Suppressor macrophage treated with lipopolysaccharide for 4 hours (primary cell): ENCODE results near the gene TPBGL.
A peak's percentile ranks its signal among the peaks of the same experiment; 100 is the strongest.

Experiments
- DNase-seq: peaks from one replicate; pipeline ENCODE4 v3.0.0-alpha.2; 2020

The TPBGL gene

GRCh38 chr11:75240311-75241035 is at the start of gene TPBGL:
TSS of gene TPBGL (plus strand) at chr11:75240774. CDS start at chr11:75241050, 276 bp downstream.
- no peak for DNase-seq

DNA sequence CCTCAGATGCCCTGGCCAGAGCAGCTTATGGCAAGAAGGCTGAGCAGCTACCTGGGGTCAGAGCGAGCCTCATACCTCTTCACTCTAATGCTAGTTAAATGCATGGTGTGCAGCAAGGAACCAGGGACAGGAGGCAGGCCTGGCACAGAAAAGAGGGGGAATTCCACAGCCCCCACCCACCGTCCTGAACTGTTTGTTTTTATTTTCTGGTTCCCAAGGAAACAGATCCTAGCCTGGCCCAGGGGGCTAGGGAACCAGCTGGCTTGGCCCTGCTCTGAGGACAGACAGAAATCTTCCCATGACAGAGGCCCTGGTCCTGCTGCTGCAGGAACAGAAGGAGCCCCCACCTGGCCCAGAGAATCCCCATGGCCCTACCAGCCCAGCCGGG is 49.2 kb upstream of the TPBGL start:
- DNase-seq, result no peak

DNA sequence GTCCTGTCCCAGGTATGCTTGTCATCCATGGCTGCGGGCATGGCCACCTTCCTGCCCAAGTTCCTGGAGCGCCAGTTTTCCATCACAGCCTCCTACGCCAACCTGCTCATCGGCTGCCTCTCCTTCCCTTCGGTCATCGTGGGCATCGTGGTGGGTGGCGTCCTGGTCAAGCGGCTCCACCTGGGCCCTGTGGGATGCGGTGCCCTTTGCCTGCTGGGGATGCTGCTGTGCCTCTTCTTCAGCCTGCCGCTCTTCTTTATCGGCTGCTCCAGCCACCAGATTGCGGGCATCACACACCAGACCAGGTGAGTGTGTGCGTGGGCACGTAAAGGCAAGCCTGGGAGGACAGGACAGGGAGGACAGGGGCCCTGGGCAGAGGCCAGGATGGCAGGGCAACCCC is 47.3 kb upstream of the TPBGL start:
- no peak for DNase-seq

GRCh38 chr11:75193711-75194110 is 46.9 kb upstream of the TPBGL start:
- DNase-seq, result no peak

- no peak for DNase-seq
These were observed 46.4 kb upstream of the TPBGL start for GRCh38 chr11:75194147-75194546.

- DNase-seq, result peak; percentile 55
These were observed 45.2 kb upstream of the TPBGL start for GRCh38 chr11:75195167-75195962.

DNA sequence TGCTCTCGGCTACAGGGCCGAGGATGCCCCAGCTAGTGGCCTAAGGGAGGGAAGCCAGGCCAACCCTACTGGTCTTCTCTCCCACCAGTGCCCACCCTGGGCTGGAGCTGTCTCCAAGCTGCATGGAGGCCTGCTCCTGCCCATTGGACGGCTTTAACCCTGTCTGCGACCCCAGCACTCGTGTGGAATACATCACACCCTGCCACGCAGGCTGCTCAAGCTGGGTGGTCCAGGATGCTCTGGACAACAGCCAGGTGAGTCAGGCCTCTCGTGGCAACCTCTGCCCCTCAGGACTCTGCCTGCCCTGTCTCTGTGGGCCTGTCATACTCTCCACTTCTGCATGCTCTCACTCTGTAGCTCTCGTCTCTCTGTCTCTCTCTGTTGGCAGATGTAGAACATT is 44.1 kb upstream of the TPBGL start:
- DNase-seq, result no peak

DNA sequence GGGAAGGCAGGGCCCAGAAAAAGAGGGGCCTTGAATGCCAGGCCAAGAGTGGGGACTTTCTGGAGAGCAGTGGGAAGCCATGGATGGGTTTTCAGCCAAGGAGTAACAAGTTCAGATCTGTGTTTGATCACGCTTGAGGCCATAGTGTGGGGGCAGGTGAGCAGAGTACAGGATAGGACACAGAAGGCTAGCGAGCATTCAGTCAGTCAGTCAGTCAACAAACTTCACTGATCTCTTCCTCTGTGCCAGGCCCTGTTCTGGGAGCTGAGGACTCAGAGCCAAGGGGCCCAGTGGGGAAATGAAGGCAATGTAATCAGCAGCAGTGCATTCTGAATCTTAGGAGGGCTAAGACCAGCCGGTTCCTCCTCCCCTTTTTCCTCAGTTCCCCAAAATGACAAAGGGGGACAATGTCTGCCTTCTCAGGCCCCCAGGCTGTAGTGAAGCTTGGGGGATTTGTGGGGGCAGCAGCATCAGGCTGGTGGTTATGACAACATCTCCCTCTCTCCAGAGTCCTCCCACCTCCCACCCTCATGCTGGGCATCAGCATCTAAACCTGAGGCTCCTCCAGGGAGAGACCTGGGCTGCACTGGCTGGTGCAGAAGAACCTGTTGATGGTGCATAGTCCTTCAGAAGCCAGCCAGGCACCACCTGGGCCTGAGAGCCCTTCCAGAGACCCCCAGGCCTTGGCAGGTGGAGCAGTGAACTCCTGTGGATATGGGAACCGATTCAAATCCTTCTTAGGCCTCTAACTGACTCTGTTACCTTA is 42.9 kb upstream of the TPBGL start:
- DNase-seq, result no peak

GRCh38 chr11:75198278-75198973 is 42.1 kb upstream of the TPBGL start:
- no peak for DNase-seq

DNA sequence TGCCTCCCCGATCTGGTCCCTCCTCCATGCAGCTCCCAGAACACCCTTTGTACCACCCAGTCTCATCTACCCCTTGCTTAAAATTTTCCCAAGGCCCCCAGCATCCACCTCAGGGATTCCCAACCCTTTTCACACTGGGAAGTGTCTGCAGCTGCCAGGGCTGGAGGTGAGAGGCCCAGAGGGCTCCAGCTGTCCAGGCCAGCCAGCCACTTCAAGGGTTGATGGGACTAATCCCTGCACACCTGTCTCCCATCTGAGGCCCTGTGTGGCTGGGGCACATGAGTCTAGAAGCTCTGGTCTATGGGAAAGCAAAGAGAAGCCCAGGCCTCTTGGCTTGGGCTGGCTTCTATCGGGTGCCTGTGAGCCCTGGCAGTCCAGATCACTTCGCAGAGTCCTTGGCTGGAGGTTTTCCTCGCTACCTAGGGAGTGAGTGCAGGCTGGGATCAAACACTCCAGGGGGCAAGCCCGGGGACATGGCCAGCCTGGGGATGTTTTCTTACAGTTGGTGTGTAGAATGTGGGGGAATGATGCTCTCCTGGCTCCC is 41.1 kb upstream of the TPBGL start:
- no peak for DNase-seq

DNA sequence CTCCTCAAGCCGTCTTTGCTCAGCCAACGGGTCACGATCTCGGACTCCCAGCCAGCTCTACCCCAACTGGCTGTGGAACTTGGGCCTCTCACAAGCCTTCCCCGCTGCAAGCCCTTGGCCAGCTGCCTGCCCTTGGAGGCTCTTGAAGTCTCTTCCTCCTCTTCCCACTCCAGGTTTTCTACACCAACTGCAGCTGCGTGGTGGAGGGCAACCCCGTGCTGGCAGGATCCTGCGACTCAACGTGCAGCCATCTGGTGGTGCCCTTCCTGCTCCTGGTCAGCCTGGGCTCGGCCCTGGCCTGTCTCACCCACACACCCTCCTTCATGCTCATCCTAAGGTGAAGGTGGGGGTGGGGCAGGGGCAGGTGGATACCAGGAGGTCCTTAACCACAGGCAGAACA is 40.5 kb upstream of the TPBGL start:
- no peak for DNase-seq

DNA sequence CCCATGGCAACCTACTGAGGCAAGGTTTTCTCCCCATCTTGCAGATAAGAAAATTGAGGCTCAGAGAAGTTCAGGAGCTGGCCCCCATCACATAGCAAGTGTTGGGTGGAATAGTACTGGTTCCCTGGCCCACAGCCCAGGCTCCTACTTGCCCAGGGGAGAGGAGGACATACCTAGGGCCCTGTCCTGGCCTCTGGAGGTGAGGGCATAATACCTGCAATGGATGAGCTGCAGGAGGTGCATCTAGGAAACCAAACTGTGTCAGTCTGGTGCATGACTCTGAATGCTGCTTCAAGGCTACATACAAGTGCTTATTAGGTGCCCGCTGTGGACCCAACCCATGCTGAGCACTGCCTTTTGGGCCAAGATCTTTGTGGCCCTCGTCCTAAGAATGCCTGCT is 40.0 kb upstream of the TPBGL start:
- no peak for DNase-seq

GRCh38 chr11:75201771-75202170 is 38.8 kb upstream of the TPBGL start:
- DNase-seq, result no peak

DNA sequence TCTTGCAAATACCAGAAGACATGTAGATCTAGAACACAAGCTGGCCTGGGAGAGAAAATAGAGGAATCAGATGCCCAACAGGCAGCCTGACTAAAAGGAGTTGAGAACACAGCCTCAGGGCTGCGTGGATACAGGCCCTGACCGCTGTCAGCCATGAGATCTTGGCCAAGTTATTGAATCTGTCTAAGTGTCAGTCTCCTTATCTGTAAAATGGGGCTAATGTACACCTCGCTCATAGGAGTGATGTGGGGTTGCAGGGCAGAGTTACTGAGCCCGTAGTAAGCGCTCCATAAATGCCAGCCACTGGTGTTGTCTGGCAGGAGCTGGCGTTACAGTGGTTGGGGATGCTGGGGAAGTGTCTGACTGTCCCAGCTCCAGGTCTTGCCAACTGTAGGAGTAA is 38.4 kb upstream of the TPBGL start:
- no peak for DNase-seq

- DNase-seq, result no peak
These were observed 37.4 kb upstream of the TPBGL start for GRCh38 chr11:75203138-75203537.

DNA sequence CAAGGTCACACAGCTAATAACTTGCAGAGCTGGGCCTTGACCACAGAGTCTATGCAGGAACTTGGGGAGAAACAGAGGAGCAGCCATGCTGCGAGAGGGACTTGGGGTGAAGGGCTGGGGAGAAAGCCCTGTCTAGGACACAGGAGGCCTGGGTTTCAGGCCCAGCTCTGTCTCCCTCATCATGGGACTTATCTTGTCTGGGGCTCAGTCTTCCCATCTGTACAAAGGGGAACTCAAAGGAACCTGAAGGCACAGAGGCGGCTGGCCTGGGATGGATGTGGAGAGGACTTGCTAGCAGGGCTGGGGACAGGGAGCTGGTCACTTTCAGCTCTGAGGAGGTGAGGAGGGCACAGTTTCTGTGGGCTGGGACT is 36.9 kb upstream of the TPBGL start:
- DNase-seq, result no peak

DNA sequence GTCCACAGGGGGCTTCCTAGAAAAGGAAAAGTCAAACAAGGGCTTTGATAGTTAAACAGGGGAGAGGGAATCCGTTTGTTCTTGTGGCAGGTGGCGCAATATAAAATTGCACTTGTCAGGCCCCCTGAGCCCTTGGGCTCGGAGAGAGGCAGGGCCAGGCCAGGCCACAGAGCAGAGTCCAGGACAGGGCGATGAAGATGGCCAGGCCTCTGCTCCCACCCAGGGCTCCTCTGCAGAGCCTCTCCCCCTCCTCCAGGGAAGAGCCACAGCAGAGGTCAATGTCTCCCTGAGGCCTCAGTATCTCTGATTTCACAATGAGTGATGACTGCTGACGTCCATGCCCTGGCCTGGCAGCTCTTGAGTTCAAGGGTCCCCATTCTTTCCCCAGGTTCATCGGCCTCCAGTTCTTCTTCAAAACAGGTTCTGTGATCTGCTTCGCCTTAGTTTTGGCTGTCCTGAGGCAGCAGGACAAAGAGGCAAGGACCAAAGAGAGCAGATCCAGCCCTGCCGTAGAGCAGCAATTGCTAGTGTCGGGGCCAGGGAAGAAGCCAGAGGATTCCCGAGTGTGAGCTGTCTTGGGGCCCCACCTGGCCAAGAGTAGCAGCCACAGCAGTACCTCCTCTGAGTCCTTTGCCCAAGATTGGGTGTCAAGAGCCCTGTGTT is 36.4 kb upstream of the TPBGL start:
- no peak for DNase-seq

GRCh38 chr11:75204685-75205563 is 35.6 kb upstream of the TPBGL start:
- peak; percentile 94 for DNase-seq

DNA sequence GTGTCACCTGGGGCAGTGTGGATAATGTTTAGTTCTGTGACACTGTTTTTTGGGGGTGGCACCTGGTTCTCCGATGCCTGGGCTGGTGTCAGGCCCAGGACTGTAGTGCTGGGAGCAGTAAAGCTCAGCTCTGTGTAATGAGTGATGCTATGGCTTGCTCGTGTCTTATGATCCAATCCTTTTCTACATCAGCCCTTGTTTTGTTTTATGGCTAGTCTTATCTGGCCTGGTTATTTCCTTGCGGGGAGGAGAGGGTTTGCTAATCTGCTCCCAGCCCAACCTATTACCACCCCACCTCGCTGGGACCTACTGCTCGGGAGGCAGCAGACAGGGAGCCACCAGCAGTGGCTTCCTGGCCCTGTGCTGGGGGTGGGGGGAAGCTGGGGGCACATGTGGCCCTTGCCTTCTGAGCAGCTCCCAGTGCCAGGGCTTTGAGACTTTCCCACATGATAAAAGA is 35.0 kb upstream of the TPBGL start:
- no peak for DNase-seq

- DNase-seq, result no peak
These were observed 32.1 kb upstream of the TPBGL start for GRCh38 chr11:75208446-75208845.

DNA sequence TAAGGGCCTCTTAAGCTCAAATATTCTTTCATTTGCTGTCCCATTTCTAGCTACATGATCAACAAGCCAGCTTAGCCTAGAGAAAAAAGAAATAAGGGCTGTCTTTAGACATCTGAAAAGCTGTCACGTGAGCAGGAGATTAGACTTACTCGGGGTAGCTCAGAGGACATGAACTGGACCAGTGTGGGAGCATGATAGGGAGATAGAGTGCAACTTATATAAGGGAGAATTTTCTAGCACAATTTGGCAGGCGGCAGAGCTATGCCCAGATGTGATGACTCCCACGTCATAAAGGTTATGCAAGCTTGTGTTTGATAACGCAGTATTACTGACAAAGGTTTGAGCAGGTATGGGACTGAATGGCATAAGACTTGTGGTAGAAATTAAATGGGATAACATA is 28.2 kb upstream of the TPBGL start:
- DNase-seq, result no peak
